Measurements from ENCODE around the gene PC. TPM values are rescaled to one million over a fixed set of nuclear protein-coding genes. Genes with fewer than 3 reads are reported as not detected.

The PC gene
- total and polyA plus RNA-seq, 2 donors (not counting 3 experiments of a cell fraction or from before 2014, with no cell fraction given) = 5.5 to 17.5 TPM

- no peaks in the 10 kb centered on the region for H3K27me3 ChIP-seq (ENCODE audit: control insufficient read depth in 2 of 2, insufficient read depth in 2 of 2, low read length in 2 of 2)
- no peaks in the 10 kb centered on the region for H3K9me3 ChIP-seq (replicated peaks; ENCODE audit: control insufficient read depth, insufficient read depth, low read length)
- TF ChIP-seq POLR2AphosphoS5 (IDR thresholded peaks at IDR 0.05; ENCODE audit: insufficient read depth, low read depth, low read length) (no peak), JUN (IDR thresholded peaks at IDR 0.05; ENCODE audit: borderline replicate concordance, insufficient read depth, insufficient read length, low read depth) (no peak), MAX (IDR thresholded peaks at IDR 0.05; ENCODE audit: insufficient read depth, insufficient read length) (no peak), CTCF (IDR thresholded peaks at IDR 0.05; ENCODE audit: extremely low read depth in 1 of 2, insufficient read depth in 1 of 2, low read depth in 1 of 2, low read length in 2 of 2) (no peak), GATA2 (IDR thresholded peaks at IDR 0.05; ENCODE audit: insufficient read depth, insufficient read length, low read depth, low read length) (no peak), POLR2A (IDR thresholded peaks at IDR 0.05; ENCODE audit: low read depth, low read length) (no peak), EZH2 (IDR thresholded peaks at IDR 0.05; ENCODE audit: borderline replicate concordance, low read depth, low read length, severe bottlenecking) (no peak), FOS (IDR thresholded peaks at IDR 0.05; ENCODE audit: borderline replicate concordance, insufficient read depth, low read length) (no peak), MYC (IDR thresholded peaks at IDR 0.05; ENCODE audit: low read depth, low read length) (no peak)
- H2AFZ ChIP-seq (ENCODE audit: low read depth, low read length) = no peak overlapping the region
- no peak for FAIRE-seq
- dilution Hi-C loops (cut with MboI; ENCODE audit: extremely low pct_ligation_motif_present, low sequenced_read_pairs) (no loop called here), intact Hi-C loops (cut with micrococcal nuclease) (no loop called here)
- POLR2A ChIA-PET = no interaction called here
- H3K9ac ChIP-seq (replicated peaks; ENCODE audit: extremely low read depth, insufficient read depth, low read length) = no peak overlapping the region
- DNase-seq (ENCODE audit: low read depth, low spot score) = no peak
- no peak overlapping the region for H3K4me3 ChIP-seq (replicated peaks in 1 of 3; ENCODE audit: insufficient read depth in 1 of 3, low read depth in 1 of 3, low read length in 3 of 3)
- H4K20me1 ChIP-seq (replicated peaks; ENCODE audit: control insufficient read depth, extremely low read depth, insufficient read depth, low read length) = no peaks in the 10 kb centered on the region
- peaks cover 5% of the 10 kb centered on the region for H3K4me1 ChIP-seq (ENCODE audit: control insufficient read depth, extremely low read depth, insufficient read depth, low read length)
- H3K9me1 ChIP-seq (replicated peaks; ENCODE audit: control insufficient read depth, extremely low read depth, insufficient read depth, low read length) = no peaks in the 10 kb centered on the region
- H3K27ac ChIP-seq (ENCODE audit: insufficient read depth, low read depth, low read length) = no peak overlapping the region
- no TSS peak for BruUV-seq (replicated peaks)
- CTCF ChIA-PET = interaction anchor here (1.0 kb wide), 1 partner anchor 22 kb away, joined by 3 read pairs; no protein-coding TSS in a partner anchor
- H3K4me2 ChIP-seq (ENCODE audit: insufficient read depth, low read length) = no peak overlapping the region
- H3K79me2 ChIP-seq (ENCODE audit: control insufficient read depth, insufficient read depth, low read length) = no peaks in the 10 kb centered on the region
- H3K36me3 ChIP-seq (ENCODE audit: control insufficient read depth in 2 of 2, extremely low read depth in 1 of 2, insufficient read depth in 2 of 2, low read length in 2 of 2) = no peaks in the 10 kb centered on the region
These were observed 52.6 kb downstream of the PC start for GRCh38 chr11:66905631-66906030.

Data from endothelial cell of umbilical vein (primary cell).